ENCODE measurements around the gene UCP1. TPM values are rescaled to one million over a fixed set of nuclear protein-coding genes. Genes with fewer than 3 reads are reported as not detected.

UCP1 gene, protein sequence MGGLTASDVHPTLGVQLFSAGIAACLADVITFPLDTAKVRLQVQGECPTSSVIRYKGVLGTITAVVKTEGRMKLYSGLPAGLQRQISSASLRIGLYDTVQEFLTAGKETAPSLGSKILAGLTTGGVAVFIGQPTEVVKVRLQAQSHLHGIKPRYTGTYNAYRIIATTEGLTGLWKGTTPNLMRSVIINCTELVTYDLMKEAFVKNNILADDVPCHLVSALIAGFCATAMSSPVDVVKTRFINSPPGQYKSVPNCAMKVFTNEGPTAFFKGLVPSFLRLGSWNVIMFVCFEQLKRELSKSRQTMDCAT
- total RNA-seq: not detected

DNA sequence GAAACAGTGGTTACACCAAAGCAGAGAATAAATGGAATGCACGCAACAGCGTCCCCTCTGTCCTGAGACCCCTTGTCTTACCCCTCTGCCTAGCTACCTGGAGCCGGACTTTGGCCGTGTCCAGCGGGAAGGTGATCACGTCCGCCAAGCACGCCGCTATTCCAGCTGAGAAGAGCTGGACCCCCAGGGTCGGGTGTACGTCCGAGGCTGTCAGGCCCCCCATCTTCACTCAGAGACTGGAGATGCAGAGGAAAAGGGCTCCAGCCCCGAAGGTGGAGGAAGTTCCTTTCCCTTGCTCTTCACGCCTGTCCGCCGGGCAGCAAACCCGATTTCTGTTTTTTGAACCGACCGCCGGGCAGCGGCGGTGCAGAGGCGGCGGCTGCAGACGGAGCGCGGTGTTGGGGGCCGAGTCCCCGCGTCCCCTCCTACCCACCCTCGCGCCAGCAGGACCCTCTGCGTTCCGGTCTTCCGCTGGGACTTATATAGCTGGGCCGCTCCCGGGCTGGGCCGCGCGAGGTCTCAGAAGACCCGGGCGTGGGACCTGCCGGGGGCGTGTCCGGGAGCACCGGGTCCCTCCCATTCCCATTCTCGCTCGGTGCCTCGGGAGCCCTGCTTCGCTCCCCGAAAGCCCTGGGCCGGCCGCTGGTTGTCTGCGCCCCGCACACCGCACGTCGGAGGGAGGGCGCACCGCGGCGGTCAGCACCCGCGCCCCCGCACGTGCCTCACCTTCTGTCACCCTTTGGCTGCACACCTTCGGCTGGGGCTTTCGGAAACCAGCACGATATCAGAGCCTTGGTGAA lies at the start of gene UCP1:
UCP1 (minus strand) TSS at position 455 of the 800 bp plus-strand sequence; CDS start at position 223, 232 bp downstream.
- ATAC-seq (peak; percentile 78), DNase-seq (ENCODE audit: low spot score) (no peak)

DNA sequence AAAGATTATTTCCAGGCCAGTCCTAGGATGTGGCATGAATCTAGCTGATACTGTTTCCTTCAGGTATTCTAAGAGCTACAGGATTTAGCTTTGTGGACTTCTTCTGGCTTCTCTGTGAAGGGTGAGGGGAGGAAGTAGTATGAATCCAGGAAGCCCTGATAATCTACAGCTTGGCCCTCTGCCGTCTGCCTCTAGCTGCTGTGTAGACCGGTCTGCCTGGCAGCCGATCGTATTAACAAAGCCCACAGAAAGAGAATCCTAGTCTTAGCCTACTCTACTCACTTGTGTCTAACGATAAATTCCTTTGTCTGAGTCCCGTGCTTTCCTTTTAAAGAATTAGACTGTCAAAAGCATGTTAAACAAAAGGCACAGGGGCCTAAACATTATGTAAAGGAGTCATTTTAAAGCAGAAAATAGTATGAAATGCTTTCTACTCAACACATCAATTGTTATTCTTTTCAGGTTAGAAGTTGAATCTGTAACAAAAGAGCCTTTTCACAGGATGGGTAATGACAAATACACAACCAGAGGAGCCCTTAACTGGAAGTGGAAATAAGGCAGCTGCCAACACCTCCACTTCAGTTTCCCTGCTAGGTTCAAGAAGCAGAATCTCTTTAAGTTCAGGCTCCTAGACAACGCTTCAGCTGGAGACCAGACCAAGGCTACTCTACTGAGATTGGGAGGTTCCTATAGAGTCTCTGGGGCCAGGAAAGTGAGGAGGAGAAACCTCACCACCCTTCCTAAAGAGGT lies 48.9 kb upstream of the UCP1 start:
- peak; percentile 35 for ATAC-seq
- no peak for DNase-seq (ENCODE audit: low spot score)

DNA sequence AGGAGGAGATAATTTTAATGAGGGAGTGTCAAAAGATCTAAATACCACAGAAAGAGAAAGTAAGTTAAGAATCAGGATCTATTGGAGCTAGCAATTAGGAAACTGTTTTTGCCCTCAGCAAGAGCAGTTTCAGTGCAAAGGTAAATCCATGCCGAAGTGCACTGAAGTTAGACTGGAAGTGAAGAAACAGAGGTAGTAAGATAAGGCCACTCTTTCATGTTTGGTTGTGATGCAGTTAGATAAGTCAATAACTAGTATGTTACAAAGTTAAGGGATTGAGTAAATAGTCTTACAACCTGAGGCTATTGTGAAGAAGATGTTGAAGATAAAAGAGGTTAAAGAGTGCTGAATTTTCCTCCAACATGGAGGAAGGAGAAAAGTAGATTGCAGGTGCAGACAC lies 46.7 kb upstream of the UCP1 start:
- DNase-seq (ENCODE audit: low spot score): no peak
- peak; percentile 49 for ATAC-seq

DNA sequence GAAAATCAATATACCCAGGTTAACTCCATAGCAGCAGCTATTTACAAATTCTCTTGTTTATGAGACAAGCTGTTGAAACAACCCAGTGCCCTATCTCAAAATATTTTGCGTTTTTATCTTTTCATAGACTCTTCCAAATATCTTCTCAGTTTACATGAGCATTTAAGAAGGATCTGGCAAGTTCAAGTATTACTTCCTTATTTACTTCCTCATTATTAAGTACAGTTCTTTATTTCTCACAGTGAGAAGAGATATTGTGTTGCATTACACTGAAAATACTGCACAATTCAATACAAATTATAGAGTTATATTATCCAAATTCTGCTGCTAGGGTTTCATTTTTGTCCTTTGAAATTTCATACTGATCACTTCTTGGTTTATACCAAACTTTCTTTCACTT lies 43.6 kb upstream of the UCP1 start:
- DNase-seq (ENCODE audit: low spot score) (no peak), ATAC-seq (no peak)

DNA sequence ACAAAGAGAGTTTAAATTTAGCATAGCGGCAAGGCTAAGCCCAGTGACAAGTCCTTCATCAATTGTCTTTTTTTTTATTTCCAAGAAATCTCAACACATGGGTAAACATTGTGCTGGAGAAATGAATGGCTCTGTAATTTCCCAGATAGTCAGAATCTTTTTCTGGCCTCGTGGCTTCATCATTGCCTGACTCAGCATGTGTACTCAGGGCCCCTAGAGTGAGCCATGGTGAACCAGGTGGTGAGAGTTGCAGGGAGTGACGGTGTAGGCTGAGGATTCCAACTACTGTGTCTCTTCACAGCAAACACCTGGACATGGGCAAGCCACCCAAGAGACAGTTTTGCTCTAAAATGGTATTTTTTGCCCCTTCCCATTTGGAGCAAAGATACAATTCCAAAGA lies 43.1 kb upstream of the UCP1 start:
- DNase-seq (ENCODE audit: low spot score) (no peak), ATAC-seq (no peak)

DNA sequence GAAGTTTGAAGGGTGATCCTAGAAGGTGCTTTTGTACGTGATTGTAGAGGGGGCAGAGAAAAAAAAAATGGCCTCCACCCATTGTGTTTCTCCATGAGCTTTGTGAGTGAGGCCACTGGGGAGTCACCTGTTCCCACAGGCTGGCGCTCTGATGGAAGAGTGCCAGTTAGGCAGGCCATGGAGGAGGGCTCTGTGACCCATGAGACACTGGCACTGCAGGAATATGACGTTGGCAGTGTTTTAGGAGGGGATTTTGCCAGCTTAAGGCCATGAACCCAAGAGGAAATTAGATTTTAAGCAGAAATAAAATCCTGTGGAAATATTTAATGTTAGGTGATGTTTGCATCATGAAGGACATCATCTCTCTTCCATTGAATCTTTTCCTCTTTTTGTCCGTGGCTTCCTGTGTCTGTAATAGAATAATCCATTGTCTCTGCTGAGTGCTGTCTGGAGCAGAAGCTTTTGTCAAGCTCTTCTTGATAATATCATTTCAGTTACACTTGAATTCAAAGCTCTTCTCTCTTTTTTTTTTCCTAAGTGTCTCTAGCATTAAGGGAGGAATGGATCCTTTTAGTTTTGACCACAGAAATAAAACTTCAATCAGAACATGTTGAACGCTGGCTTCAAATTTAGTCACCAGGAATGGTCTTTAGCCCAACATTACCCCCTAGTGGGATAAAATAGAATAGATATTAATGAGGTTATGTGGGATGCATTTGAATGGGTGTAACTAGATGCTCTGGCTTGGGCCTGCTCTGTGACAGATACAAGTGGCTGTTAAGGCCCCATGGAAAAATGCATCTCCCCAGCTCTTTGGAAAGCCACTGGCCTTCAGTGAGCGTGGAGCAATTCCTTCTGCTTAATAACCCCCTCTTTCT lies 41.0 kb upstream of the UCP1 start:
- ATAC-seq (peak; percentile 95), DNase-seq (ENCODE audit: low spot score) (peak; percentile 49)

DNA sequence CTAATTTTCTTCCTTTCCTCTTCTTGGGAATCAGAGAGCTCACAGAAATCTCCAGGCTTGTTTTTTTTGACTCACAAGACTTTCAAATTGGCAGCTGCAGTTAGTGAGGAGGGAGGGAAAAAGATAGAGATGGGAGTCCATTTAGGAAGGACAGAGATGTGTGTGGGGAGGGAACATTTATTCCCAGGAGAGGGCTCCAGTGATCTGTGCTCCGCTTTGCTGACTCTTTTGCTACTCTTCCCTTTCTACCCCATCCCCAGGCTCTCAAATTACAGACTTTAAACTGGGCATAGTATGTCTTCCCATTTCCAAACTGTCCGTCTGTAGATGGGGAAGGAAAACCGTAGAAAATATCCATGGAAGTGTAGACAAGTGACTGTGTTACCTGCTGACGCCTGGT lies 39.1 kb upstream of the UCP1 start:
- ATAC-seq (no peak), DNase-seq (ENCODE audit: low spot score) (no peak)

DNA sequence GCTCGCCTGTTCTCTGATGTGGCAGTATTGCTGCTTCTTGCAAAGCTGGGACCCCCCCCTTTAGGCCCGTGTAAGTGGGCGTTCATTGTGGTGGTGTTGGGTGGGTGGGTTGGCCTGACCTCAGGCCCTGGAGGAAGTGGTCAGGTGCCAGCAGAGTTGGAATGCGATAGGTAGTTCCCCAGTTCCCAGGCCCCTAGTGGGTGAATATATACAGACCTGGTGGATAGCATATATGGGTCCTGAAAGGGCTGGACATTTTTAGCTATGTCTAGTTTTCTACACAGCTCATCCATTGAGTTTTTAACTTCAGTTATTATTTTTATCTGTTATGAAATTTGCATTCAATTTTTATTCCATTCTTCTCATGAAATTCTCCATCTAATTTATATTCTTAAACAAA lies 35.8 kb upstream of the UCP1 start:
- ATAC-seq: no peak
- no peak for DNase-seq (ENCODE audit: low spot score)

DNA sequence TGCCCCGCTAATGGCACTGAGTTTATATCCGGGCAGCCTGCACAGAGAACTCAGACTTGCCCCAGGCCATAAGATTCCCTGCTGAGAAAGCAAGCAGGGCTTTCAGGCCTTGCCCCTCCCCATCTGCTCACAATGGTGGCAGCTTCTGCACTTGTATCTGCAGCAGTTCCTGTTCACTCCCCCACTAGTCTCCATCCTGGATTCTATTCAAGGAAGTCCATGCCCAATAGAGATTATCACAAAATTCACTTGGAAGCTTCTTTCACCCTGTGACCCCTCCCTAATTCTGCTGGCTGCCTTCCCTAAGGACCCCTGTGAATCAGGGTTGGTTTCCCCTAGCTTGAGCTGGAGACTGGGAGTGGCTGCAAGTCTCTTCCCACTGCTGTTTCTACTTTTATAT lies 34.5 kb upstream of the UCP1 start:
- DNase-seq (ENCODE audit: low spot score): no peak
- no peak for ATAC-seq

DNA sequence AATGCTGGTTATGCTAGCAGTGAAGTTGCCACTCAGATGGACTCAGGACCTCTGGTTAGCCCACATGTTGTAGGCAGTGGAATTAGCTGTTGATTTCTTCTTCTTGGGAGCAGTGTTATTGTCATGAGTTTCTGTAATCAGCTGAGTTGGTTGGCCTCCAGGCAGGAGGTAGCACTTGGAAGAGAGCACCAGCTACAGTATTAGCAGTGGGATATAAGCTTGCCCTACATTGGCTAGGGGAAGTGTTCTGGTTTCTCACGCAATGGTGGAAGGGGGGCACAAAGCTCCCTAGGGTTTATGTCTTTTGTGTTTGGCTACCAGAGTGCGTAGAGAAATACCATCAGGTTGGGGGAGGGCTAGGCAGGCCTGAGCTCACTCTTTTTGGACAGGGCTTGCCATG lies 34.0 kb upstream of the UCP1 start:
- no peak for ATAC-seq
- DNase-seq (ENCODE audit: low spot score): no peak

DNA sequence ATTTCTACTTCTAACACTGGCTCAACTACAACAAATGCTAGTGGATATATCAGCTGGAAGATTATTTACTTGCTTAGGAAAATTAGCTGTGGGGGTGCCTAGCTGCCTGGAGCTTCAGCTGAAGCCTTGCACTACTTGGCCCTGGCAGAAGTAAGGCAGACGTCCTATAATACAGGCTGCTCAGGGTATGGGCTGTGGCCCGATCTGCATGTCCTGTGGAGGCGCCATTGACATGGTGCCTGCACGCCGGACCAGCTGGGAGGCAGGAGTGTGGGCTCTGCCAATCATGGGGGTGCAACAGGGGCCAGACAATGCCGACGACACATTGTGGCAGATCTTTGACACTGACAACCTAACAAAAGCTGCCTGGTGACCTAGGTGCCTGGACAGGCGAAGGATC lies 31.6 kb upstream of the UCP1 start:
- no peak for ATAC-seq

DNA sequence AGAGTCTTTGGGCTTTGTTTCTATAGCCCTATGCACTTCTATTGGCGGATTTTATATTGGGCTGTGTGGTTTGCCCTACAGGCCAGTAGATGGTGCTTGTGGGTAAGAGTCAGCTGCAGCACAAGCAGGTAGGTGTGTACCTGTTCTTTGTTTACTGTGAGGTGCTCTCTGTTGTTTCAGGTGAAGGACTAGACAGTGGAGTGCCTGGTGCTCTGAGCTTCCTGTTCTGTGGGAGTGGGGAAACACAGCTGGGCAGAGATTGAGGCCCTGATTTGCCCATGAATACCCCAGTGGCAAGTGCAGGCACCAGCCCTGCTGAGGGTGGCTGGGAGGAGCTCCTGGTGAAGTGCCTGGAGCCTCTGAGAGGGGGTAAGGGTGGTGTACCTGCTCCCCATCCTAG lies 26.3 kb upstream of the UCP1 start:
- ATAC-seq (peak; percentile 100), DNase-seq (ENCODE audit: low spot score) (no peak)

More for the DNA sequence above, 31.6 kb upstream of the UCP1 start:
- no peak for DNase-seq (ENCODE audit: low spot score)

DNA sequence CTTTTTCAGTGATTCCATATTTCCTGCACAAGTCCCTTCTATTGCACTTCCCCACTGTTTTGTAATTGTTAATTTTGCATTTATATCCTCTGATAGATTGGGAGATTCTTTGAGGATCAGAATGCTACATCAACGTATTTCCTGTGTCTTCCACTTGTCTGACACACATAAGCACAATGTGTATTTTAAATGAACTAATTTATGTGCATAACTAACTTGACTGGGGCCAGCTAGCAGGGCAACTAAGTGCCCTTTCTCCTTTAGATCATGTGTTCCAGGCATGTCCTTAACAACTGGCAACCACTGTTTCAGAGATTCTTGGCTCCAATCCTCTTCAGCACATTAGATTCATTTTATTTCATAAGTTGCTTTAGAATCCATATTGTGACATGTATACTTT lies 15.7 kb upstream of the UCP1 start:
- DNase-seq (ENCODE audit: low spot score) (no peak), ATAC-seq (peak; percentile 31)

DNA sequence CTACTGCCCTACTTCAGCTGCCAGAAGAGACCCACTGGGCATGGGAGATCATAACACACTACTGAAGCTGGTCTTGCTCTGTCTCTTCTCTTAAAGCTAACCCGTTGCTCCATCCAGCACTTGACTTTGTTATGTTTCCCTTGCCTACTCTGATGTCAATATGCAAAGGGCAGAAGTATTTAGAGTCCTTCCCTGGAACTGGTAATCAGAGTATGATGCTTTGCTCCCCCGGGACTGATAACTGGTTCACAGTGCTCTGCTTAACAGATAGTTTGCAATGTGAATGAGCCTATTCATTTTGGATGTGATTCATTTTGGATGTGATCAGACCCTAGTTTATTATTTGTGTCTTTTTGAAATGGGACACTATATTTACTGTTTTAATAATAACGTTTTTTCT lies 12.3 kb upstream of the UCP1 start:
- DNase-seq (ENCODE audit: low spot score) (no peak), ATAC-seq (no peak)

DNA sequence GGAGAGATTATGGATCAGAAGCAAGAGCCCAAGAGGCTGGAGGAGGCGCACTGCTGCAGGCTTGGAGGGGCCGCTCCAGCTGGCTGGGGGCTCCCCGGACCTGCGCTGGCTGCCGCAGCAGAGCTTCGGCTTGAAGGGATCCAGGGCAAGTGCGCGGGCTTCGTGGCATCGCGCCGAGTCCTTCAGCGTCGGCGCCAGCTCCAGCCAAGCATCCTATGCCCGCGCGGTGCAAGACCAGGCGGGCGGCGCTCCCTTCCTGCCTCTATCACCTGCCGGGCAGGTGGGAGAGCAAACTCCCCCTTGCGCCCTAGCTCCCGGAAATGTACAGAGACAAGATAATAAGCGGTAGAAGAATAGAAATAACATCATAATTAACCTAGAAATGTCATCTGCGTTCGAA lies 10.5 kb upstream of the UCP1 start:
- DNase-seq (ENCODE audit: low spot score) (no peak), ATAC-seq (no peak)

DNA sequence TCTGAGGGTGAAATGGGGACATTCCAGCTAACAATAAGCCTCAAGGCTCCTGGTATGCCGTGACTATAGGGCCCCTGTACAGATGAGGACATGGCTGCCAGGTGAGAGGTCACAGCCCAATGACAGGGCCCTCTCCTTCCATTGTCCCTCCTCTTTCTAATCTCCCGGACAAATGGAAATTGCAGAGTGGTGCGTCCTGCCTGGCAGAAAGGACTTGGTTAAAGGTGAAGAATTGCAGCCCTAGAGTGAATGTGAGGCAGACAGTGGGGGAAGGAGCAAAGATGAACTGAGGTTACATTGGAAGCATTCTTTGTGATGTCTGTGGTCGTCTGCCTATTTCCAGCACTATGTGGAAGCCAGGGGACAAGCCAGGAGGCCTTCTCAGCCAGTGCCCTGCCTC lies 6.7 kb upstream of the UCP1 start:
- DNase-seq (ENCODE audit: low spot score) (no peak), ATAC-seq (no peak)

DNA sequence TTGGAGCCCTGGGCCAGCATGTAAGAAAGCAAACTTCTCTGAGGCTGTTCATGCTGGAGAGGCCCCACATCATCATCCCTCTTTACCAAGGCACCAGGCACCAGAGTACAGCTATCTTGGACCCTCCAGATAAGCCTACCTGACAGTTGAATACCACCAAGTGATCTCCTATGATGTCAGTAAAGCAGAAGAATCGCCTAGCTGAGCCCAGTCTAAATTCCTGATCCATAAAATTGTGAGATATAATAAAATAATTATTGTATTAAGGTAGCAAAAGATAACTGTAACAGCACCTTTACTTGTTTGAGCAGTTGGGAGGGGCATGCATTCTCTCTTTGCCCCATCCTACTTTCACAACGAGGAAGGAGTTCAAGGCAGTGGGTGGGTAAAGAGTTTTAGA lies 2.9 kb upstream of the UCP1 start:
- no peak for ATAC-seq
- no peak for DNase-seq (ENCODE audit: low spot score)

DNA sequence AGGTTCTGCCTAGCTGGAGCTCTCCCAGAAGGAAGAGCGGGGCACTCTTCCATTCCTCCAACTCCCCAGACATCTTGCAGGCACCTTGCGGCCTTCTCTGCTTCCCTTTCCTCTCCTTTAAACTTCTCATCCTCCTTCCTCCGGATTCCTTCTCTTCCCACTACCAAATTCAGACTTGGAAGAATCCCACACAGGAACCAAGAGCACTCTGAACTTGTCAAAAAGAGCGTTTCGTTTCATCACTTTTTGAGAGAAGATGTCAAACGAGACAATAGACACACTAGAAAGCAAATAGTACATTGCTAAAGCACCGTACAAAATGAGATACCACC lies 512 bp upstream of the UCP1 start:
- ATAC-seq (no peak), DNase-seq (ENCODE audit: low spot score) (no peak)

DNA sequence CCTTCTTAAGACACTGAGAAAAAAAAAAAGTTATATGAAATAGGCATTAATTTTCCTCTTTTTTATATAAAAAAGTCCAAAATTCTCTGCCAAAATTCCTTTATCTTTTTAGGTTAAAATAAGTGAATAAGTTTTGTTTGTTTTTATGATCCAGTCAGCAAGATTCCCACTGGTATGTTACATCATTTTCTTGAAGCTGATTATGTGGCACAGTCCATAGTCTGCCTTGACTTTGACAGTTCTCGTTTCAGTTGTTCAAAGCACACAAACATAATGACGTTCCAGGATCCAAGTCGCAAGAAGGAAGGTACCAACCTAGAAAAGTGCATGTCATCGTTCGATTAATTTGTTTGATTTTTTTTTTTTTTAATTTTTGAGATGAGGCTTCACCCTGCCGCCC lies 9.1 kb downstream of the UCP1 start:
- DNase-seq (ENCODE audit: low spot score) (no peak), ATAC-seq (no peak)

DNA sequence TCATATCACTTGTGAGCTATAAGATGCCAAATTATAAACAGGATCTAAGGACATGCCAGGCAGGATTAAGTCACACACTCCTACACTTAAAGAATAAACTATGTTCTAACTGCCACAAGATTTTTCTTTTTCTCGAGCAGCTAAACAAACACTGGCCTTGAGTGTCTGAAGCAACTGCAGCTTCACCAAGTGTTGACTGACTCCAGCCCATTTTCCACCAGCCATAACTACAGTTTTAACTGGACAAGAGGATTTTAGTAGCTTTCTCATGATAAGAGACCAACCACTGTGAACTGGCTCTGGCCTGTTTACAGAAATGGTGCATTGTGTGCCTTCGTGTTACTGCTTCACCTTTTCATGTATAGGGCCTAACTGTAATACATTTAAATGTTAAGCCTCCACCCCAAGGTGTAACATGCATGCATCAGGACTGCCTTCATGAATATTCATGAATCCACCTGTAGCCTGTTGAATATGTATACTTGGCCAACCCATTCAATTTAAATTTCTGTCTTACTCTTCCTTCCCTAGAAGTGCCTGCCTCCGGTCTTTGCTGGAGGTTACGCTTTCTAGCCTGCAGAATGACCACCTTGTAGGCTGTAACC lies 10.8 kb downstream of the UCP1 start:
- no peak for ATAC-seq
- DNase-seq (ENCODE audit: low spot score): no peak

All from left lobe of liver (tissue), 2 donors.